HEK293 (cell line): ENCODE measurements around the gene GDPD3.
A peak's percentile ranks its signal among the peaks of the same experiment; 100 is the strongest.

ENCODE experiments used
- CTCF ChIA-PET: fragments of 350-600 bp; formaldehyde crosslinking; extraction: SDS; loops from one replicate; lab custom pipeline; 2021; ENCODE audit warnings: antibody characterized with exemption; lab: Yijun Ruan, JAX
- POLR2A ChIA-PET: fragments of 300-600 bp; formaldehyde crosslinking; extraction: SDS; loops from one replicate; lab custom pipeline; 2020; ENCODE audit warnings: antibody characterized with exemption, inconsistent platforms; lab: Yijun Ruan, JAX
- H3K27ac ChIP-seq: fragments of 200-500 bp; sonication (Bioruptor generic); 2 replicates; pipeline ENCODE4 v1.5.1; 2014; ENCODE audit warnings: low read depth, low read length, control low read depth, inconsistent platforms; ENCODE audit errors: extremely low read depth
- H3K36me3 ChIP-seq, 2 experiments: fragments of 200-500 bp in 1 of 2; sonication (Bioruptor generic) in 1 of 2; 1 replicate in 1 of 2; 2 replicates in 1 of 2; pipeline ENCODE4 v1.5.1; 2014 to 2017; ENCODE audit warnings: inconsistent platforms in 2 of 2, low read length in 2 of 2; ENCODE audit not compliant: control insufficient read depth in 2 of 2, insufficient read depth in 1 of 2
- H3K4me1 ChIP-seq: fragments of 200-500 bp; sonication (Bioruptor generic); 2 replicates; pipeline ENCODE4 v1.5.1; 2014; ENCODE audit warnings: mild to moderate bottlenecking, low read length, inconsistent platforms; ENCODE audit not compliant: control insufficient read depth, insufficient read depth
- H3K4me3 ChIP-seq: 2 replicates; pipeline ENCODE4 v1.5.1; 2011; ENCODE audit warnings: low read depth, mild to moderate bottlenecking, control low read depth, low read length, moderate library complexity
- H3K9me3 ChIP-seq: fragments of 200-500 bp; sonication (Bioruptor generic); 2 replicates; pipeline ENCODE4 v1.5.1; 2014; ENCODE audit warnings: low read depth, low read length, inconsistent platforms; ENCODE audit not compliant: control insufficient read depth, insufficient read depth
- CTCF ChIP-seq: fragments of 450-650 bp; formaldehyde crosslinking; IDR thresholded peaks from 2 replicates; pipeline ENCODE4 v1.5.1; 2016; ENCODE audit warnings: missing biosample characterization, missing genetic modification characterization
- TSHZ1 ChIP-seq: fragments of 450-650 bp; formaldehyde crosslinking; IDR thresholded peaks from 2 replicates; pipeline ENCODE4 v1.5.1; 2016; ENCODE audit warnings: missing biosample characterization, missing genetic modification characterization, borderline replicate concordance
- ZBTB7A ChIP-seq: fragments of 450-650 bp; formaldehyde crosslinking; IDR thresholded peaks from 2 replicates; pipeline ENCODE4 v1.5.1; 2016; ENCODE audit warnings: low read depth, missing biosample characterization, missing genetic modification characterization
- ZNF10 ChIP-seq: fragments of 450-650 bp; formaldehyde crosslinking; IDR thresholded peaks from 2 replicates; pipeline ENCODE4 v1.5.1; 2017; ENCODE audit warnings: missing biosample characterization, missing genetic modification characterization
- ZNF24 ChIP-seq: fragments of 450-650 bp; formaldehyde crosslinking; IDR thresholded peaks from 2 replicates; pipeline ENCODE4 v1.5.1; 2016; ENCODE audit warnings: missing biosample characterization, missing genetic modification characterization
- ZNF354C ChIP-seq: fragments of 450-650 bp; formaldehyde crosslinking; IDR thresholded peaks from 2 replicates; pipeline ENCODE4 v1.5.1; 2016; ENCODE audit warnings: missing biosample characterization, missing genetic modification characterization, low read depth, borderline replicate concordance
- ZNF549 ChIP-seq: fragments of 450-650 bp; IDR thresholded peaks from 2 replicates; pipeline ENCODE4 v1.5.1; 2018; ENCODE audit warnings: missing biosample characterization, missing genetic modification characterization, mild to moderate bottlenecking, inconsistent platforms, moderate library complexity
- ZNF580 ChIP-seq: fragments of 450-650 bp; formaldehyde crosslinking; IDR thresholded peaks from 2 replicates; pipeline ENCODE4 v1.5.1; 2016; ENCODE audit warnings: missing biosample characterization, missing genetic modification characterization
- ZNF654 ChIP-seq: fragments of 450-650 bp; formaldehyde crosslinking; IDR thresholded peaks from 2 replicates; pipeline ENCODE4 v1.5.1; 2016; ENCODE audit warnings: low read depth, missing biosample characterization, missing genetic modification characterization
- TF ChIP-seq, protein P1 (sequence below): fragments of 450-650 bp; formaldehyde crosslinking; IDR thresholded peaks from 2 replicates; pipeline ENCODE4 v1.5.1; 2016; ENCODE audit warnings: missing biosample characterization, missing genetic modification characterization
- TF ChIP-seq, protein P2 (sequence below): fragments of 450-650 bp; formaldehyde crosslinking; optimal IDR thresholded peaks from 2 replicates; pipeline ENCODE3; 2016; ENCODE audit warnings: missing biosample characterization, mild to moderate bottlenecking, missing genetic modification characterization

Gene GDPD3

DNA sequence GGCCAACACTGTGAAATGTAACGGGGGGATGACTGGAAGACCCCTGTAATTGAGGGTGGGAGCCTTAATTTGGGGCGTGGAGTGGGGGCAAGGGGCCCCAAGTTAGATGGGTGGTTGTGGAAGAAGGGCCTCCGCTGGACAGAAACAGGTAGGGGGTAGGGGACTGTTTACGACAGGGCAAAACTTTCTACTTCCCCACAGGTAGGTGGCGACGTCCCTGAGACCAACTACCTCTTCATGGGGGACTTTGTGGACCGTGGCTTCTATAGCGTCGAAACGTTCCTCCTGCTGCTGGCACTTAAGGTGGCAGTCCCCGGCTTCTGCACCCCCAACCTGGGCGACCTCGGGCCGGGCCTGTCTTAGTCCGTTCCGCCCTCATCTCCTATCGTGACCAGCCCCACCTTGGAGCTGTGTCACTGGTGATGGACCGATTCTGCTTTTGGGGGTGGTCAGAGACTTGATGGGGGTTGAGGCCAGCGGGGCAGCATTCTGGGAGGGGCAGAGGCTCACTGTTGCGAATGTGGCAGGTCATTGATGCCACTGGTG lies 30.7 kb downstream of the GDPD3 start:
- ChIA-PET POLR2A (interaction anchor here (1.5 kb wide), 1 partner anchor 16 kb away, joined by 8 read pairs; the partner anchor contains the start of gene ALDOA), CTCF (interaction anchor here (0.6 to 1.7 kb wide), 9 partner anchors 9 to 519 kb away, joined by 3 to 5 read pairs (median 4); partner anchors contain the start of genes TBX6 and TMEM219)
- Histone ChIP-seq H3K4me3 (no peak overlapping the region), H3K27ac (no peak overlapping the region), H3K9me3 (no peaks in the 10 kb centered on the region), H3K4me1 (no peaks in the 10 kb centered on the region), H3K36me3 (peaks cover 29 to 92% of the 10 kb centered on the region in 2 experiments; a peak in 2 of 3 replicates)
- TF ChIP-seq ZNF354C (tag by site-specific recombination) (no peak), CTCF (tag by site-specific recombination) (peak; percentile 28; the same call in 1 of the 2 replicates), ZNF580 (no peak), ZNF654 (tag by site-specific recombination) (no peak), ZNF549 (tag by site-specific recombination) (no peak), ZNF24 (tag by site-specific recombination) (no peak), ZBTB7A (tag by site-specific recombination) (no peak)
- TF ChIP-seq, protein P1, sequence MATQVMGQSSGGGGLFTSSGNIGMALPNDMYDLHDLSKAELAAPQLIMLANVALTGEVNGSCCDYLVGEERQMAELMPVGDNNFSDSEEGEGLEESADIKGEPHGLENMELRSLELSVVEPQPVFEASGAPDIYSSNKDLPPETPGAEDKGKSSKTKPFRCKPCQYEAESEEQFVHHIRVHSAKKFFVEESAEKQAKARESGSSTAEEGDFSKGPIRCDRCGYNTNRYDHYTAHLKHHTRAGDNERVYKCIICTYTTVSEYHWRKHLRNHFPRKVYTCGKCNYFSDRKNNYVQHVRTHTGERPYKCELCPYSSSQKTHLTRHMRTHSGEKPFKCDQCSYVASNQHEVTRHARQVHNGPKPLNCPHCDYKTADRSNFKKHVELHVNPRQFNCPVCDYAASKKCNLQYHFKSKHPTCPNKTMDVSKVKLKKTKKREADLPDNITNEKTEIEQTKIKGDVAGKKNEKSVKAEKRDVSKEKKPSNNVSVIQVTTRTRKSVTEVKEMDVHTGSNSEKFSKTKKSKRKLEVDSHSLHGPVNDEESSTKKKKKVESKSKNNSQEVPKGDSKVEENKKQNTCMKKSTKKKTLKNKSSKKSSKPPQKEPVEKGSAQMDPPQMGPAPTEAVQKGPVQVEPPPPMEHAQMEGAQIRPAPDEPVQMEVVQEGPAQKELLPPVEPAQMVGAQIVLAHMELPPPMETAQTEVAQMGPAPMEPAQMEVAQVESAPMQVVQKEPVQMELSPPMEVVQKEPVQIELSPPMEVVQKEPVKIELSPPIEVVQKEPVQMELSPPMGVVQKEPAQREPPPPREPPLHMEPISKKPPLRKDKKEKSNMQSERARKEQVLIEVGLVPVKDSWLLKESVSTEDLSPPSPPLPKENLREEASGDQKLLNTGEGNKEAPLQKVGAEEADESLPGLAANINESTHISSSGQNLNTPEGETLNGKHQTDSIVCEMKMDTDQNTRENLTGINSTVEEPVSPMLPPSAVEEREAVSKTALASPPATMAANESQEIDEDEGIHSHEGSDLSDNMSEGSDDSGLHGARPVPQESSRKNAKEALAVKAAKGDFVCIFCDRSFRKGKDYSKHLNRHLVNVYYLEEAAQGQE: no peak
- TF ChIP-seq, protein P2, sequence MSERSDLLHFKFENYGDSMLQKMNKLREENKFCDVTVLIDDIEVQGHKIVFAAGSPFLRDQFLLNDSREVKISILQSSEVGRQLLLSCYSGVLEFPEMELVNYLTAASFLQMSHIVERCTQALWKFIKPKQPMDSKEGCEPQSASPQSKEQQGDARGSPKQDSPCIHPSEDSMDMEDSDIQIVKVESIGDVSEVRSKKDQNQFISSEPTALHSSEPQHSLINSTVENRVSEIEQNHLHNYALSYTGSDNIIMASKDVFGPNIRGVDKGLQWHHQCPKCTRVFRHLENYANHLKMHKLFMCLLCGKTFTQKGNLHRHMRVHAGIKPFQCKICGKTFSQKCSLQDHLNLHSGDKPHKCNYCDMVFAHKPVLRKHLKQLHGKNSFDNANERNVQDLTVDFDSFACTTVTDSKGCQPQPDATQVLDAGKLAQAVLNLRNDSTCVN: no peak

DNA sequence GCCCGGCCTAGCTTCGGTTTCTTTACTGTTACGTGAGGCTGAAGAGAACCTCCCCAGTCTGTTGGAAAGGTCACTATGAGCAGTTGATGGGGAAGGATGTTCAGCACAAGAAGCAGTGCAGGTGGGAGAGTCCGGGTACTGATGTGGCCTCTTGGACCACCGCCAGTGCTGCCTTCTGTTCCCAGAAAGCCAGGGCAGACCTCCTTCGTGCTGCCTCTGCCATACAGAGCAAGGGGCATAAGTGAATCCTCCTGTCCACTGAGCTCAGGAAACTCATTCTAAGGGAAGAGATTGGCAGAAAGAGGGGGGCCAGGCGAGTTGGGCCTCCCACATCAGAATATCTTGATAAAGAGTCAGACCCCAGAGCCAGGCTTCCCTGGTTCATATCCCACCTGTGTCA lies 33.9 kb downstream of the GDPD3 start:
- peaks cover 4% of the 10 kb centered on the region; the same call in 1 of the 2 replicates for H3K4me1 ChIP-seq
- POLR2A ChIA-PET: interaction anchor here (0.9 to 6.9 kb wide), 3 partner anchors 10 to 14 kb away, joined by 3 to 70 read pairs (median 4); partner anchors contain the start of genes ALDOA and TBX6
- CTCF ChIA-PET: interaction anchor here (0.7 to 2.7 kb wide), 2 partner anchors 12 to 32 kb away, joined by 3 to 12 read pairs; partner anchors contain the start of gene TBX6
- TF ChIP-seq TSHZ1: no peak
- TF ChIP-seq ZNF10 (tag by site-specific recombination): 0 out of 2 replicates have a peak, but pooled peaks have one; percentile 33
- TF ChIP-seq, all 188 proteins: peak for 1
- no peaks in the 10 kb centered on the region for H3K9me3 ChIP-seq
- H3K4me3 ChIP-seq: no peak overlapping the region
- peaks cover 29 to 76% of the 10 kb centered on the region in 2 experiments; a peak in 2 of 3 replicates for H3K36me3 ChIP-seq
- no peak overlapping the region for H3K27ac ChIP-seq
